Measurements from ENCODE around the gene COX6B2.

Gene COX6B2

DNA sequence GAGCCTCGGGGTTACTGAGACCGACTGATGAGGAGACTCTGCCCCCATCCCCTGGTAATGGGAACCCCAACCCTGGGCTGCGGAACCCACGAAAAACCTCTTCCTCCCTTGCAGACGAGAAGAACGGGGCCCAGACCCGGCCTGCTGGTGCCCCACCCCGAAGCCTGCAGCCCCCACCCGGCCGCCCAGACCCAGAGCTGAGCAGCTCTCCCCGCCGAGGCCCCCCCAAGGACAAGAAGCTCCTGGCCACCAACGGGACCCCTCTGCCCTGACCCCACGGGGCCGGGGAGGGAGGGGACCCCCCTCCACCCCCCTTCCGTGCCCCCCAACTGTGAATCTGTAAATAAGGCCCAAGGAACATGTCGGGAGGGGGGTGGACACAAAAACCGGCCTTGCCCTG, 42.7 kb downstream of the COX6B2 start:
- no peak for DNase-seq

DNA sequence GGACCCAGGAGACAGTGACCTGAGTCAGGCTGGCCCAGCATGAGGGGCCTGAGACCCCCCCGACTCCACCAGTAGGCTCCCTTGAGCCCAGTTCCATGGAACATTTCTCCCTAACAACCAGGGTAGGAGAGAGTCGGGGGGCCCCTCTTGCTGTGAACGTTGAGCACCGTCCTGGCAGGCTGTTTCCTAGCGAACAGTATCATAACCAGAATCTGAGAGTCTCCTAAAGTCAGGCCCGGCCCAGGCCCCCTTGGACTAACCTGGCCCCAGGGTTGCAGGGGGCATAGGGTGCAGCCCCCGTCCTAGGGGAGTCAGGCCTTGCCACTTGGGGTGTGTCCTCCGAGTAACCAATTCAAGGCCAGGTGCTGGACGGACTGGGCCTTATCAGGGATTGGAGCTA, 43.1 kb downstream of the COX6B2 start:
- DNase-seq, result no peak

DNA sequence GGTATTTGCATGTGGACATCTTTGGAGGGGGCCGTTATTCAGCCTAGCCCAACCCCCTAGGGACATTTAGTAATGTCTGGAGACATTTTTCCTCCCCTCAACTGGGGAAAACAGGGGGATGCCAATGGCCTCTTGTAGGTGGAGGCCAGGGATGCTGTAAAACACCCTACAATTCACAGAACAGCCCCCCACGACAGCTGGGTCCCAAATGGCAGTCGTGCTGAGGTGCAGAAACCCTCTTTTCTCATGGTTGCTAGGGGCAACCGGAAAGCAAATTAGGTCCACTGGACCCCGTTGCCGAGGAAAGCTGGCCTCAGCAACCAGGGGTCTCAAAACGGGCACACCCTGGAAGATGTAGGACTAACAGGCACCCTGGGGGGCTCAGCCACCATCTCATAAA, 44.0 kb downstream of the COX6B2 start:
- DNase-seq, result no peak

DNA sequence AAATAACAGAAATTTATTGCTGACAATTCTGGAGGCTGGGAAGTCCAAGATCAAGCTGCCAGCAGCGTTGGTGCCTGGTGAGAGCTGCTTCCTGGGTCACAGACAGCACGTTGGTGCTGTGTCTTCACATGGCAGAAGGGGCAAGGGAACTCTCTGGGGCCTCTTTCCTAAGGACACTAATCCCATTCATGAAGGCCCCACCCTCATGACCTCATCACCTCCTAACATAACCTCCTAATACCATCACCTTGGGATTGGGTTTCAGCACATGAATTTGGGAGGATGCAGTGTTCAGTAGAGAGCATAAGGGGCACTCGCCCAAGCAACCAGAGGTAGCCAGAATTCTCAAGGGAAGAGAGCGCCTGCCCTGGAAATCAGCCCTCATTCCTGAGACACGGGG, 45.1 kb downstream of the COX6B2 start:
- DNase-seq, result no peak

DNA sequence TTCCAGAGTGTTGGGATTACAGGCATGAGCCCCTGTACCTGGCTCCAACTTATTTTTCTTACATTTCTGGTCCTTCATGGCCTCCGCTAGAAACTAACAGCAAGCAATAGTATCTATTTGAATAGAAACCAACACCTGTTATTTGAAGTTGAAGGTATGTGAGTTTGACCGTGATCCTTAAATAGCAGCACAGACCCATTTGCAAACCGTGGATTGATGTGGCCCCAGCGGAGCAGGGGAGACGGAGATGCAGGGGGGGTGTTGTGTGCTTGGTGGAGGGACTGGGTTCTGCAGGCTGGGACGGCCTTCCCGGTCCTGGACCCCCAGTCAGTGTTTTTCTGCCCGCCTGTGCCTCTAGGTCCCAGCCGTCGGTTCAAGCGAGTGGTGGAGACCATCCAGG, 46.2 kb downstream of the COX6B2 start:
- DNase-seq, result no peak

DNA sequence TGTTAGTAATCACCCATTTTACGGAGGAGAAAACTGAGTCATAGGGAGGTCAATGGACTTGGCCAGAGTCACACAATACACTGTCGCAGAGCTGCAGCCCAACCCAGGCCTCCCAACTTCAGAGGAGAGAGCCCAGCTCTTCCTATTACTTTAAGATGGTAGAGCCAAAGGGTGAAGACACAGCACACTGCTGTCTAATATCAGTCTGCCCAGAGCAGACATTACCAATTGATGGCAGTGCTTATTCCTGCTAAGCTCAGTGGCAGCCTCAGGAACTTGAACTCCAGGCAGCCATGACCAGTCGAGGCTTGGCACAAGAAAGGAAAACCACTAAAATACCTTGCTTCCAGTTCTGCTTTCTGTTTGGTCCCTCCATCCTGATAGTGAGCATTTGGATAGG, 47.8 kb downstream of the COX6B2 start:
- DNase-seq, result no peak

DNA sequence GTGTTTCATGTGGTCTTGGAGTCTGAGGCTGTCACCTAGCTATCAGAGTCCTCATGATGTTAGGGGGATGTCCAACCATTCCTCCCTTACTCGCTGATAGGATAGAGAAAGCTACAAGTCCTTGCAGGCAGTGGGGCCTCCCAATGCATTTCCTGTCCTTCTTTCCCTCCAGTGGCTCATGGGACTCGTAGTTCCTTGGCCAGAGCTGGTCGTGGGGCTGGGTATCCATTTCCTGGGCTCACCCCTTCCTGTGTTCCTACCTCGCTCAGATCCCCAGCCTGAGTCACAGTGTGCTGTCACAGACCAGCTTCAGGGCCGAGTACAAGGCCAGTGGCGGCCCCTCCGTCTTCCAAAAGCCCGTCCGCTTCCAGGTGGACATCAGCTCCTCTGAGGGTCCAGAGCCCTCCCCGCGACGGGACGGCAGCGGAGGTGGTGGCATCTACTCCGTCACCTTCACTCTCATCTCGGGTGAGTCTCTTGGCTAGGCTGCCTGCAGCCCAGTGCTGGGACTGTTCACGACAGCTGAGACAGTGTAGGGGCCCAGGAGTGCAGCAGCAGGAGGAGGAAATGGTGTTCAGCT, 48.4 kb downstream of the COX6B2 start:
- no peak for DNase-seq

DNA sequence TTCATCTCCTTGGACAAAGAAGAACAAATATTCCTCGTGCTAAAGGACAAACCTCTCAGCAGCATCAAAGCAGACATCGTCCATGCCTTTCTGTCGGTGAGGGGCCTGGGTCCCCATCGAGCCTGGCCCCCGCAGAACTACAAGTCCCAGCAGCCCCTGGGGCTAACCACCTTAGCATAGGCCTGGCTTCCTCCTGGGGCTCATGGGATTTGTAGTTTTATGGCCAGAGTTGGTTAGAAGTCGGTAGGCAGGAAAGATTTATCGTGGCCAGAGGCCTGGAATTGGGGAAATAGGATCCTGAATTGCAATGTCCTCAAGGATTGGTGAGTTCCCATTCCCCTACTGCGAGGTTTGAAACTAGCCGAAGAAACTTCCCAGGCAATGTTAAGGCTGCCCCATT, 49.0 kb downstream of the COX6B2 start:
- DNase-seq, result peak; percentile 66

DNA sequence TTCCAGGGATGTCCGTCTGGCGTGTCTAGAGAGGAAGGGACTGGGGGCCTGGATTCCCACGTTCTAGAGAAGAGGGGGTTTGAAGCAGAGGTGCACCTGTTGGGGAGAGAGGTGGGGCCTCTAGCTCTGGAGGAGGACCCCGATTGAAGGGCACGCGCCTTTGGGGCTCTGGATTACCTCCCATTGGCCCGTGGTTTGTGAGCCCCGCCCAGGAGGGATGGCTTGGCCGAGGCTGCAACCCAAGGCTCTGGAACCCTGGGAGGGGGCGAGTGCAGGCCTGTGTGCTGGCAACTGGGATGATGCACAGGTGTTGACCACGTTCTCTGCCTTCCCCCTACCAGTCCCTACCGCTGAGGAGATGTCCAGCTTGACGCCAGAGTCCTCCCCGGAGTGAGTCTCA, 49.5 kb downstream of the COX6B2 start:
- no peak for DNase-seq

DNA sequence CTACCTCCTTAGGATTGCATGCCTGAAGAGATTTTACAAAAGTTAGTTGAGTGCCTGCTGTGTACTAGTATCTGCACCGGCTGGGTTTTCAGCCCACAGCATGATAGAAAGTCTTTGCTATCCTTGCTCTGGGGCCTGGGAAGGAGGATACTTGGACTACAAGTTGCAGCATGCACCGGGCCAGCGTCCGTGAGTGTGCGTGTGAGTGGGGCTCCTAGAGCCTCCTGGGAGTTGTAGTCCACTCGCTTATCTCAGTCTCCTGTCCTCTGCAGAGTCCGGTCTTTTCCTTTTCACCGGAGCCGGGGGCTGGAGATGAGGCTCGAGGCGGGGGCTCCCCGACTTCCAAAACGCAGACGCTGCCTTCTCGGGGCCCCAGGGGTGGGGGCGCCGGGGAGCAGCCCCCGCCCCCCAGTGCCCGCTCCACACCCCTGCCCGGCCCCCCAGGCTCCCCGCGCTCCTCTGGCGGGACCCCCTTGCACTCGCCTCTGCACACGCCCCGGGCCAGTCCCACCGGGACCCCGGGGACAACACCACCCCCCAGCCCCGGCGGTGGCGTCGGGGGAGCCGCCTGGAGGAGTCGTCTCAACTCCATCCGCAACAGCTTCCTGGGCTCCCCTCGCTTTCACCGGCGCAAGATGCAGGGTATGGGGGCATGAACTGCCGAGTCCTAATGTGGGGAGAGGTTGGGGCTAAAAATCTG, 50.1 kb downstream of the COX6B2 start:
- peak; percentile 30 for DNase-seq

DNA sequence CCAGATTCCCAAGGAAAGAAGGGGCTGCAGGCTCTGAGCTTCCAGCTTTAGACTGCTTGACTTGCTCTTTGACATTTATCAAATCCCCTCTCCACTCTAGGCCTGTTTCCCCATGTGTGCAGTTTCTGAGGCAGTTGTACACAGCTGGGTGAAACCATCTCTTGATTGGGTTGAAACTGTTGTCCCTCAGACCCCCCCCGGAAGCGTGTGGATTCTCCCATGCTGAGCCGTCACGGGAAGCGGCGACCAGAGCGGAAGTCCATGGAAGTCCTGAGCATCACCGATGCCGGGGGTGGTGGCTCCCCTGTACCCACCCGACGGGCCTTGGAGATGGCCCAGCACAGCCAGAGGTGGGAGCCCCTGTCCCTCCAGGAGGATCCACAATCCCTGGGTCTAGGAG, 51.0 kb downstream of the COX6B2 start:
- no peak for DNase-seq

DNA sequence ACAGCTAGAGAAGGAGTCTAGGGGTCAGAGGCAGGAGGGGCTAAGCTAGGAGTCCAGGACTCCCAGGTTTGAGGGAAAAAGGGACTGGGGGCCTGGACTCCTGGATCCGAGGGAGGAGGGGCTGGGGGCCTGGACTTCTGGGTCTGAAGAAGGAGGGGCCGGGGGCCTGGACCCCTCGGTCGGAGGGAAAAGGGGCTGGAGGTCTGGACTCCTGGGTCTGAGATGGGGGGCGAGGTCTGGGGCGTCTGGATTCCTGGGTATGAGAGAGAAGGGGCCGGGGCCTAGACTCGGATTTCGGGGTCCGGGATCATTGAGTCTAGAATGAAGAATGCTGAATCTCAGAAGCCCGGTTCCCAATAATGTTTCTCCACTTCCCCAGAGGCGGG, 52.2 kb downstream of the COX6B2 start:
- no peak for DNase-seq

DNA sequence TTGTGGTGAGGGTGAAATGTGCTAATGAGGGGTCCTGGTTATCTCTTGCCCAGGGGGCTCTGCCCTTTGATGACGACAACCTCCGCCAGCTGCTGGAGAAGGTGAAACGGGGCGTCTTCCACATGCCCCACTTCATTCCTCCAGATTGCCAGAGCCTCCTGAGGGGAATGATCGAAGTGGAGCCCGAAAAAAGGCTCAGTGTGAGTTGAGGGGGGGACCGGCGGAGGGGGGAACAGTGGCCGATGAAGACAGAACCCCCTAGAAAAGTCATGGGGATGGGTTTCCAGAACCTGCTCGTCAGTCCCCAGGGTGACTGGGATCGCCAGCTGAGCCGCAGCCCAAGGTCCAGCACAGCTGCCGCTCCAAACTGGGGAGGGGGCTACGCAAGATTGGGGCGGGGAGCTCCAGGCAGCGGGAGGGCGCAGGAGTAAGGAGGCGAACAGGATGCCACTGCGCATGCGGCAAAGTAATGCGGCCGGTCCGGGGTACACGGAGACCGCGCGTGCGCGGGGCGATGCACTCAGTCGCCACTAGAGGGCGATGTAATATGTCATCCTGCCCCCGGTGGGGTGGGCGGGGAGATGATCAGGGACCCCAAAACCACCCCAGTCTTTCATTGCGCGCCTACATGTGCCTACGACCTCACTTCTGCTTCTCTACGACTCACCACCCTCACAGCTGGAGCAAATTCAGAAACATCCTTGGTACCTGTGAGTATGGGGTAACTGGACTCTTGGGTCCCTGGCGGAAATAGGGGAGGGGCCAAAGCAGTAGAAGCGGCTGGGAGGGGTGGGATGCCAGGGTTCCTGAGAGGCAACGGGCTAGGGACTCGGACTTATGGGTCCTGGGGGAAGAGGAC, 52.8 kb downstream of the COX6B2 start:
- peak; percentile 93 for DNase-seq

DNA sequence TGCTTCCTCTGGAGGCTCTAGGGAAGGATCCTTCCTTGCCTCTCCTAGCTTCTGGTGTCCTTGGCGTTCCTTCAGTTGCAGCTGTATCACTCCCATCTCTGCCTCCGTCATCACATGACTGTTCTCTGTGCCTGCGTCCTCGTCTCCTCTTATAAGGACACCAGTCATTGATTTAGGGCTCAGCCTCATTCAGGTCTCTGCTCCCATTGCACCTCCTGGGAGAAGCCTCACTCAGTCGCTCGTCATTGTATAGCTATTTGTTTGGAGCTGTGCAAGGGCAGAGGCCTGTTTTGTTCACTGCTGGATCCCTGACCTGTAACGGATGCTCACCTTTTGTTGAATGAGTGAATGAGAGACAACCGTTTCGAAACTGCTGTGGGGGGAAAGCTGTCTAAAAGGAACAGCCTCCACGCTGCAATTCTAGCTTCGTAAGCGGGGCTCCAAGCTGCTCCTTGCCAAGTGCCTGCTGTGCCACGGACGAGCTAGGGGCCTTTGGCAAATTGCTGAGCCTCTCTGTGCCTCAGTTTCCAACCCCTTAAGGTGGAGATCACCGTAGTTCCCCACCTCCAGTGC, 53.5 kb downstream of the COX6B2 start:
- DNase-seq, result no peak

DNA sequence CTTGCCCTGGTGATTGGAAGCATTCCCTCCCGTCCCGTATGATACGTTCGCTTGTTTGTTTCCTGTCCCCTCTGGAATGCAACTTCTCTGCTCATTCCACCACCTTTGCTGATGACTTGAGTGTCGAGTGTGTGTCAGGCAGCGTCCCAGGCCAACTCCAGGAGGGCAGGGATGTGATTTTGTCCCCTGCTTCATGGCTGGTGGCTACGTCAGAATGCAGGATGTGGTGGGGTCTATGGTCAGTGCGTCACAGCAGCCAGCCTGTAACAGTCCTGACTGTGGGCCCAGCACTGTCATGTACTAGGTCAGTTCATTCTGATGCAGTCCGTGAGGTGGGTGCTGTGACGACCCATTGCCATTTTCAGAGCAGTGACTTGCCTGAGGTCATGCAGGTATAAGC, 54.5 kb downstream of the COX6B2 start:
- DNase-seq, result no peak
